ENCODE measurements around the gene MAPK10.

DNA sequence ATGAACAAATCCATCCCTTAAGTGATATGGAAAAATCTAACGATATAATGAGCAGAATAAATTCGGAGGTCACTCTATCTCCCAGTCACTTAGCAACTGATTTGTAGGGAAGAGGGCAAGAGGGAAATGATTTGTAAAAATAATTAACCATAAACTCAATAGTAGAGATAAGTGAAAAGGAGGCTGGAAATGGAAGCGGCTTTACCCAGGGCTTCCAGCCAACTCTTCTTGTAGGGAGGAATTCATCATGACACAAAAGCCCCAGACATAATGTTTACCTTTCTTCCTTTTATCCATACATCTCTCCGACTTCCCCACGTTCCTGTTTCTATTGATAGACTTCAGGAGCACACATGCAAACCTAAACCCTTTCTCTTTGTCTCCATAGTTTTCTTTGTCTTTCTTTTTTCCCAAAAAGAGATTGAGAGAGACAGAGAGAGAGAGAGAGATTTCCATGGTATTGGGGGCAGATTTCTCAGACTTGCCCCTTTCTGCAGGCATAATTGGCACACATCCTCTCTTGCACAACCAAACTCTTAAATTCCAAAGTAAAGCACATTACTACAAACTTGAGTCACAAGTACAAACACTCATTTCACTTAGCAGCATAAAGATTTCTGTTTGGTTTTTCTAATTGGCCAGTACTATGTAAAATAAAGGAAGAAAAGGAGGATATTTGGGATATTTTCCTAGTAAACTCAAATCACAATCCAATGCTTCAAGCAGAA is 140.9 kb downstream of the MAPK10 start:
- TF ChIP-seq, protein P1, sequence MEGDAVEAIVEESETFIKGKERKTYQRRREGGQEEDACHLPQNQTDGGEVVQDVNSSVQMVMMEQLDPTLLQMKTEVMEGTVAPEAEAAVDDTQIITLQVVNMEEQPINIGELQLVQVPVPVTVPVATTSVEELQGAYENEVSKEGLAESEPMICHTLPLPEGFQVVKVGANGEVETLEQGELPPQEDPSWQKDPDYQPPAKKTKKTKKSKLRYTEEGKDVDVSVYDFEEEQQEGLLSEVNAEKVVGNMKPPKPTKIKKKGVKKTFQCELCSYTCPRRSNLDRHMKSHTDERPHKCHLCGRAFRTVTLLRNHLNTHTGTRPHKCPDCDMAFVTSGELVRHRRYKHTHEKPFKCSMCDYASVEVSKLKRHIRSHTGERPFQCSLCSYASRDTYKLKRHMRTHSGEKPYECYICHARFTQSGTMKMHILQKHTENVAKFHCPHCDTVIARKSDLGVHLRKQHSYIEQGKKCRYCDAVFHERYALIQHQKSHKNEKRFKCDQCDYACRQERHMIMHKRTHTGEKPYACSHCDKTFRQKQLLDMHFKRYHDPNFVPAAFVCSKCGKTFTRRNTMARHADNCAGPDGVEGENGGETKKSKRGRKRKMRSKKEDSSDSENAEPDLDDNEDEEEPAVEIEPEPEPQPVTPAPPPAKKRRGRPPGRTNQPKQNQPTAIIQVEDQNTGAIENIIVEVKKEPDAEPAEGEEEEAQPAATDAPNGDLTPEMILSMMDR (conservative IDR thresholded peaks at IDR 0.05 in 1 of 2, IDR thresholded peaks at IDR 0.05 in 1 of 2; ENCODE audit: low read depth in 1 of 2, low read length in 2 of 2) = no peak
- TF ChIP-seq EZH2 (IDR thresholded peaks at IDR 0.05; ENCODE audit: low read length, missing control alignments) = no peak

All from fibroblast of lung (primary cell).